HCT116 (cell line): ENCODE data around the gene GRID2. TPM values are rescaled to one million over a fixed set of nuclear protein-coding genes. Genes with fewer than 3 reads are reported as not detected.

ENCODE experiments used
- ATAC-seq: fragments of 200-7000 bp; cut with Tn5 transposase; 2 replicates; pipeline ENCODE4 v1.9.1; 2020; ENCODE audit warnings: mild to moderate bottlenecking, moderate library complexity
- BruUV-seq: library from RNA; stranded (reverse); fragments of 400-500 nt; replicated peaks from 2 replicates; lab custom pipeline; 2021; lab: Mats Ljungman, UMichigan
- CTCF ChIA-PET: fragments of 300-600 bp; sonication (Branson Sonifier 250); formaldehyde crosslinking; loops from one replicate; lab custom pipeline; 2021; ENCODE audit warnings: antibody characterized with exemption; lab: Charles Lee
- POLR2A ChIA-PET: fragments of 300-600, 350-600 bp; sonication (Branson Sonifier 250); formaldehyde crosslinking; loops from one replicate; lab custom pipeline; 2021; ENCODE audit warnings: antibody characterized with exemption; lab: Charles Lee
- RAD21 ChIA-PET, 2 experiments: fragments of 300-600 bp; sonication (Branson Sonifier 250); formaldehyde crosslinking; loops; one replicate each; lab custom pipeline; 2023; ENCODE audit warnings: low total read pairs in 2 of 2; ENCODE audit not compliant: uncharacterized antibody in 2 of 2, unreplicated experiment in 2 of 2, low non-redundant PET in 1 of 2; lab: Charles Lee
- DNase-seq: peaks from one replicate; pipeline ENCODE4 v3.0.0-alpha.2; 2010; ENCODE audit warnings: low read depth, low spot score
- H2AFZ ChIP-seq: fragments of 200-600 bp; shearing (Covaris generic), sonication (generic); 2 replicates; pipeline ENCODE4 v1.6.1; 2017; ENCODE audit warnings: low read depth, mixed run types, mixed read lengths, antibody characterized with exemption, low read length; ENCODE audit not compliant: poor library complexity, severe bottlenecking
- H3K27ac ChIP-seq: 2 replicates; pipeline ENCODE4 v1.5.1; 2012; ENCODE audit warnings: low read depth, low read length
- H3K27me3 ChIP-seq: fragments of 200-600 bp; sonication (generic); 2 replicates; pipeline ENCODE4 v1.6.1; 2016; ENCODE audit warnings: mixed run types, low read length, mixed read lengths; ENCODE audit not compliant: insufficient read depth
- H3K36me3 ChIP-seq, 2 experiments: fragments of 200-500 bp in 1 of 2; fragments of 200-600 bp in 1 of 2; sonication (Bioruptor generic) in 1 of 2; sonication (generic) in 1 of 2; 2 replicates each; pipeline versions ENCODE4 v1.5.1 to v1.6.1; 2014 to 2016; ENCODE audit warnings: low read length in 2 of 2, inconsistent platforms in 1 of 2, mixed read lengths in 1 of 2, mixed run types in 1 of 2; ENCODE audit not compliant: insufficient read depth in 2 of 2, control insufficient read depth in 1 of 2
- H3K4me1 ChIP-seq, 2 experiments: fragments of 200-600 bp in 1 of 2; sonication (generic) in 1 of 2; 2 replicates each; pipeline versions ENCODE4 v1.5.1 to v1.6.1; 2012 to 2017; ENCODE audit warnings: low read length in 2 of 2, inconsistent platforms in 1 of 2, mild to moderate bottlenecking in 1 of 2, mixed read lengths in 1 of 2, mixed run types in 1 of 2, moderate library complexity in 1 of 2; ENCODE audit not compliant: insufficient read depth in 2 of 2, control insufficient read depth in 1 of 2
- H3K4me2 ChIP-seq: fragments of 200-600 bp; sonication (generic); 2 replicates; pipeline ENCODE4 v1.6.1; 2017; ENCODE audit warnings: mixed run types, low read length, mixed read lengths
- H3K4me3 ChIP-seq, 2 experiments: fragments of 200-600 bp in 1 of 2; sonication (generic) in 1 of 2; replicated peaks in 1 of 2; 2 replicates each; pipeline ENCODE4 v1.5.1; 2011 to 2016; ENCODE audit warnings: low read length in 2 of 2, control low read depth in 1 of 2, low read depth in 1 of 2, mild to moderate bottlenecking in 1 of 2, mixed read lengths in 1 of 2, mixed run types in 1 of 2
- H3K79me2 ChIP-seq: fragments of 200-600 bp; sonication (generic); 2 replicates; pipeline ENCODE4 v1.6.1; 2017; ENCODE audit warnings: mild to moderate bottlenecking, mixed run types, low read length, moderate library complexity, mixed read lengths; ENCODE audit not compliant: insufficient read depth
- H3K9ac ChIP-seq: fragments of 200-600 bp; sonication (generic); 2 replicates; pipeline ENCODE4 v1.6.1; 2016; ENCODE audit warnings: low read length, mixed read lengths
- H3K9me2 ChIP-seq: fragments of 200-600 bp; sonication (generic), shearing (Covaris generic); 2 replicates; pipeline ENCODE4 v1.6.1; 2017; ENCODE audit warnings: mixed run types, mild to moderate bottlenecking, moderate library complexity; ENCODE audit not compliant: insufficient read depth
- H3K9me3 ChIP-seq, 2 experiments: fragments of 200-500 bp in 1 of 2; fragments of 200-600 bp in 1 of 2; sonication (Bioruptor generic) in 1 of 2; sonication (generic) in 1 of 2; 2 replicates each; pipeline ENCODE4 v1.6.1; 2014 to 2017; ENCODE audit warnings: low read length in 2 of 2, mixed read lengths in 2 of 2, inconsistent platforms in 1 of 2, low read depth in 1 of 2, mild to moderate bottlenecking in 1 of 2, mixed run types in 1 of 2, moderate library complexity in 1 of 2; ENCODE audit not compliant: control insufficient read depth in 1 of 2, insufficient read depth in 1 of 2
- H4K20me1 ChIP-seq: fragments of 200-600 bp; sonication (generic), shearing (Covaris generic); 2 replicates; pipeline ENCODE4 v1.6.1; 2017; ENCODE audit warnings: mixed run types, mild to moderate bottlenecking, moderate library complexity; ENCODE audit not compliant: insufficient read depth
- JUND ChIP-seq: IDR thresholded peaks from 2 replicates; pipeline ENCODE4 v1.6.1; 2012
- MAX ChIP-seq: IDR thresholded peaks from 2 replicates; pipeline ENCODE4 v1.6.1; 2012
- REST ChIP-seq: IDR thresholded peaks from 2 replicates; pipeline ENCODE4 v1.6.1; 2012; ENCODE audit warnings: low read depth
- TCF7L2 ChIP-seq: IDR thresholded peaks from 2 replicates; pipeline ENCODE4 v1.7.0; 2011; ENCODE audit warnings: borderline replicate concordance, inconsistent platforms; ENCODE audit not compliant: insufficient read depth, insufficient read length; ENCODE audit errors: extremely low read depth
- YY1 ChIP-seq: IDR thresholded peaks from 2 replicates; pipeline ENCODE4 v1.6.1; 2011; ENCODE audit warnings: low read length, low read depth, moderate library complexity, mild to moderate bottlenecking; ENCODE audit not compliant: insufficient replicate concordance; ENCODE audit errors: extremely low read depth
- ZBTB33 ChIP-seq: IDR thresholded peaks from 2 replicates; pipeline ENCODE4 v1.6.1; 2011; ENCODE audit warnings: mild to moderate bottlenecking, low read length, moderate library complexity; ENCODE audit not compliant: insufficient replicate concordance; ENCODE audit errors: extremely low read depth
- ZNF274 ChIP-seq: fragments of 200-500 bp; sonication (Bioruptor generic); IDR thresholded peaks from 2 replicates; pipeline ENCODE4 v1.6.1; 2014; ENCODE audit warnings: mild to moderate bottlenecking, low read depth, low read length, inconsistent platforms
- intact Hi-C: fragments of 100-400 bp; cut with micrococcal nuclease; formaldehyde crosslinking; loops from 2 replicates; pipeline ENCODE4 v1.10.0; 2022
- total RNA-seq: library from RNA; stranded (reverse); gene quantifications from one replicate; pipeline ENCODE4 v1.2.1, GENCODE V29; 2021; ENCODE audit not compliant: unreplicated experiment

GRID2 gene
- total RNA-seq, 1 experiment from 2014 or later = not detected

GRCh38 chr4:93302310-93302709 is 998.5 kb downstream of the GRID2 start:
- BruUV-seq = no TSS peak
- TF ChIP-seq MAX (no peak), ZNF274 (no peak), REST (no peak), TCF7L2 (no peak), YY1 (no peak), ZBTB33 (no peak), JUND (no peak)
- no peak overlapping the region for H3K4me3 ChIP-seq
- no peaks in the 10 kb centered on the region for H3K9me3 ChIP-seq
- DNase-seq (no peak), ATAC-seq (no peak)
- ChIA-PET CTCF (no interaction called here), POLR2A (no interaction called here), RAD21 (no interaction called here)
- no peaks in the 10 kb centered on the region for H4K20me1 ChIP-seq
- H3K79me2 ChIP-seq = no peaks in the 10 kb centered on the region
- no peaks in the 10 kb centered on the region for H3K9me2 ChIP-seq
- no peak overlapping the region for H2AFZ ChIP-seq
- H3K4me2 ChIP-seq = no peak overlapping the region
- no peaks in the 10 kb centered on the region for H3K36me3 ChIP-seq
- H3K9ac ChIP-seq = no peak overlapping the region
- no peaks in the 10 kb centered on the region for H3K27me3 ChIP-seq
- H3K27ac ChIP-seq = no peak overlapping the region
- H3K4me1 ChIP-seq = no peaks in the 10 kb centered on the region
- intact Hi-C loops = no loop called here
